HG03565 (cell line): ENCODE results near the gene MIER2.

ENCODE experiments used
- ATAC-seq: cut with Tn5 transposase; IDR thresholded peaks from one replicate; pipeline ENCODE4 v1.9.1; 2021; ENCODE audit warnings: mild to moderate bottlenecking, moderate library complexity; ENCODE audit not compliant: unreplicated experiment

Gene MIER2

DNA sequence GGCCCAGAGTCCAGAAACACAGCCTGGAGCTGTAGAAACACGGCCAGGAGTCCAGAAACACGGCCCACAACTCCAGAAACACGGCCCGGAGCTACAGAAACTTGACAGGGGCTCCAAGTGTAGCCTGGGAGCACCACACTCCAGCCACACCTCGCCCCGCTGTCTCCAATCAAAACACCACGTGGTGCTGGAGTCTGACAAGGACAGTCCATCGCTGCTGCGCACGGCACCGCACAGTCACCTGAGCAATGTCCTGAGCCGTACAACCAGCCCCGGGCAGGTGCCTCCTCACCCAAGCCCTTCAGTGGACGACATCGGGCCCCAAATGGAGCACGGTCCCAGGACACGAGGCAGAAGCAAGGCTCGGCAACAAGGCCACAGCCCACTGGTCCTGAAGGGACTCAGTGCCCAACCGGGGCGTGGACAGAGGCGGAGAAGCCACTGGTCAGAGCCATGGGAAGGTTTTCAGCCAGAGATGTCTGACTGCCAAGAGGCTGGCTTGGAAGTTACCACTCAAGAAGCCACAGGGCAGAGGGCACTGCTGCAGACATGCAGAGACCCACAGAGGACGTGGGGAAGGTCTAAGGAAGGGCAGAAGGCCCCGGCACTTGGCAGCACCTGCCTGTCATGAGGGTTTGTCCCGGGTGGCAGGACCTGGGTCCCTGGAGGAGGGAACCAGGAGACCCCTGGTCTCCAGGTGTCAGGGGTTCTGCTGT is 33.7 kb downstream of the MIER2 start:
- no peak for ATAC-seq

DNA sequence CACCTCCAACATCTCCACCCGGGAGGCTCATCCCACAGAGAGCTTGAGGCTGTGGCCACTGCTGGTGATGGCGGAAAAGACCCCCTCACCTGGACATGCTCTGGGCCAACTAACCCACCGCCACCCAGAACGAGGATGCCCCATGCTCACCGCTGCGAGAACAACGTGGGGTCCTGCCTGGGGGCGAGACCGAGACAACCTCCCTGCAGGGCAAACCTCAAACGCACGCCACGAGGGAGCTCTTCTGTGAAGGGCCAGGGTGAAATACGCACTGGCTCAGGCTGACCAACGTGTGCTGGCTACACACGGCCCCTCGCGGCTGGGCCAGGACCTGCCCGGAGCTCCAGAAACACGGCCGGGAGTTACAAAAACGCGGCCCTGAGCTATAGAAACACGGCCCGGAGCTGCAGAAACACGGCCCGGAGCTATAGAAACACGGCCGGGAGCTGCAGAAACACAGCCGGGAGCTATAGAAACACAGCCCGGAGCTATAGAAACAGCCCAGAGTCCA is 34.4 kb downstream of the MIER2 start:
- ATAC-seq = no peak

DNA sequence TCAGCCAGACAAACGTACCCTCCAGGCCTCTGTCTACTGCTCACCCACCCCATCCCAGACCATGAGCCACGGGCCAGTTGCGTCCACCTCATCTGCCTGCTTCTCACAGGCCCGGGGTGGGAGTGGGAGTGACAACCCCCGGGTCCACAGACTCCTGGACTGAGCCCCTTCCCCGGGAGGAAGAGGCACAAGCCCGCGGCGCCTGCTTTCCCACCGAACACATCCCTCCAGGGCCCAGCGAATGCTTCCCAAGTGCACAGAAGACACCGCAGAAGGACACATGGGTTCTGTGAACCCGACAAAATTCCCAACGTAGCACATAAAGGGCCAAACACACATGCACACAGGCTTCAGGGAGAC is 35.4 kb downstream of the MIER2 start:
- ATAC-seq = no peak

DNA sequence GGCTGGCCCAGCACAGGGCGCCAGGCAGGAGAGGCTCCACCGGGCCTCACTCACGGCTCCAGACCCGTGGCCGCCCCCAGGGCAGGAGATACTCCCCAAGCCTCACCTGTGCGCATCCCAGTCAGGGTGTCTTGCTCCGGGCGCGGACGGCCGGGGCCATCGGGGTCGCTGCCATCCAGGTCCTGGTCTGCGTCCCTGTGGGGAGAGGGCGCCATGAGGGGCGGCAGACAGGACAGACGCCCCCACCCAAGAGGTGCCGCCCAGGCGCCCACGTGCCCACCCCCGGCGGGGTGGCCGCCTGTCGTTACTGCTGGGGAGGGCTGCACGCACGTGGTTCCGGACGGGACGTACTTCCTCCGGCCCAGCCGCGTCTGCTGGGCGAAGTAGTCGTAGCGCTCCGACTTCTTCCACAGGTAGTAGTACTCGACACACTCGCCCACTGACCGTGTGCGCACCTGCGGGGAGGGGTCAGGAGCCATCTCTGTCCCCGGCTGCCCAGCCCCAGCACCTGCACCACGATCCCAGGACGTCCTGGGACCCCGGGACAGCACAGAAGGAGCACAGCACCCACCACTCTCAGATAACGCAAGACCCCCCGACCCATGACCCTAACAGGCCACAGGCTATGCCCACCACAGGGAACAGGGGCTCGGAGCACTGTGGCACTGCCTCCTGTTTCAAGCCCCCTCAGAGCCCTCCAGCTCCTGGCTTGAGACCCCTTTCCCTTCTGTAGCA is 36.0 kb downstream of the MIER2 start:
- ATAC-seq = no peak

DNA sequence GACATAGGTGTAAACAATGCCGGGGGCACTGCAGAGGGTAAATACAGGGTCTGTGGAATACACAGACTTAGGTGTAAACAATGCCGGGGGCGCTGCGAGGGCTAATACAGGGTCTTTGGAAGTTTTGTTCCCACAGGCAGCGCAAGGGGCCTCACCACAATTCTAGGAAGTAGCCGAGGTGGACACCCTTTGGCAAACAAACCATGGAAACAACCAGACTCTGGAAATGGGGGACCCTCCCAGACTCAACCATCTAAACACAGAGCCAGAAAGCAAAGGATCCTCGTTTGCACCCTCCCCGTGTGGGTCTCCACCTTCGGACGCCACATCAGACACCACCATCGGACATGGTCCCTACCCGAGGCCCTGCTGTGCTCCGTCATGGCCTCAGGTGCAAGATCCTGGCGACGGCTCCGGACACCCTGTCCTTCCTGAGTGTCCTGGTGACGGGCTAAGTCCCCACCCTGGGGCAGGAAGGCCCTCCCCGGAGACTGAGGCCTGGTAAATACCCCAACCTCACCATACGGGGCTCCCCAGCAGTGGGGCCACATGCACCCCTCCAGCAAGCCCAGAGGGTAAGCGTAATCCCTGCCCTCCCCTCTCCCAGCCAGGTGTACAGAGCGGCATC is 36.7 kb downstream of the MIER2 start:
- ATAC-seq = no peak

DNA sequence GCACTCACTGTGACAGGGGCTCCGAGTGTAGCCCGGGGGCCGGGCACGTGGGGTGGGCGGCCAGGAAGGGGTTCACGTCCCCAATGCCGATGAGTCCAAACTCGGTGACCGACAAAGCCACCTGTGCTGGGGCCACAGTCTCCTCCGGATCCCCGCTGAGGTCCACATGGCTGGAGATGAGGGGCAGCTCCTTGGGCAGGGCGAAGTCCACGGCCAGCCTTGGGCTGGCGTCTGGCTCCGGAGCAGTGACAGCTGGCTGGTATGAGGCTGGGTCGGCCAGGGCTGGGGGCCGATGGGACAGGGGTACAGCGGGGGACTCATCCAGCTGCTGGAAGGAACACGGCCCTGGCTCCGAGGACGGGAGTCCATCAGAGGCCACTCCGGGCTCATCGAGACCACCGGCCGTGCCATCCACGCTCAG is 37.5 kb downstream of the MIER2 start:
- no peak for ATAC-seq

DNA sequence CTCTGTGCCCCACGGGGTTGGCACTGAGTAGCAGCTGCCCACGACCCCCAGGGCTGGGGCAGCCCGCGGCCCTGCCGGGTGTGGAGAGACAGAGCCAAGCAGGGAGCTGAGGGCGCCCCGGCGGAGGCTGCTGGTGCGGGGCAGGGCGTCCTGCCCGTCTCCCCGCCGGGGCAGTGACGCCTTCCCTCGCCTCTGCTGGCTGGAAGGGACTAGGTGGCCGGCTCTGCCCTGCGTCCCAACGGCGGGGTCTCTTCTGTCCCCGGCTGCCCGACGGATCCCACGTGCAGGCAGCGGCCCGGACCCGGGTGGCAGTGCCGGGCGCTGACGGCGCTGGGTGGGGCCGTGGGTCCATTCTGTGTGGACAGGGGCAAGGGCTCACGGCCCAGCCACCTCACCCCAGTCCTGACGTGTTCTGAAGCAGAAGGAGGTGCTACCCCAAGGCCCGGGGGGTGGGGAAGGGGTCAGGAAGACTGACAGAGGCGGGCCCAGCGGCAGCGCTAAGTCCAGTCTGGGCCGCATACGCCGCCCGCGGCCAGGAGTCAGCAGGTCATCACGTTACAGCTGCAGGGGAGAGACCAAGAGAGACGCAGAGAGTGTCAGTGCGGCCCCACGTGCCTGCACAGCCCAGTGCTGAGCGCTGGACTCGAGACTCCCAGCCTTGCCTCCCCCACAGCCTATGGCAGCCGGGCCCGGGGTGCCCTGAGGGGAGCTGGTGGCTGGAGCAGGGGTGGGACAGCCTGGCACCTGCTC is 38.3 kb downstream of the MIER2 start:
- no peak for ATAC-seq

DNA sequence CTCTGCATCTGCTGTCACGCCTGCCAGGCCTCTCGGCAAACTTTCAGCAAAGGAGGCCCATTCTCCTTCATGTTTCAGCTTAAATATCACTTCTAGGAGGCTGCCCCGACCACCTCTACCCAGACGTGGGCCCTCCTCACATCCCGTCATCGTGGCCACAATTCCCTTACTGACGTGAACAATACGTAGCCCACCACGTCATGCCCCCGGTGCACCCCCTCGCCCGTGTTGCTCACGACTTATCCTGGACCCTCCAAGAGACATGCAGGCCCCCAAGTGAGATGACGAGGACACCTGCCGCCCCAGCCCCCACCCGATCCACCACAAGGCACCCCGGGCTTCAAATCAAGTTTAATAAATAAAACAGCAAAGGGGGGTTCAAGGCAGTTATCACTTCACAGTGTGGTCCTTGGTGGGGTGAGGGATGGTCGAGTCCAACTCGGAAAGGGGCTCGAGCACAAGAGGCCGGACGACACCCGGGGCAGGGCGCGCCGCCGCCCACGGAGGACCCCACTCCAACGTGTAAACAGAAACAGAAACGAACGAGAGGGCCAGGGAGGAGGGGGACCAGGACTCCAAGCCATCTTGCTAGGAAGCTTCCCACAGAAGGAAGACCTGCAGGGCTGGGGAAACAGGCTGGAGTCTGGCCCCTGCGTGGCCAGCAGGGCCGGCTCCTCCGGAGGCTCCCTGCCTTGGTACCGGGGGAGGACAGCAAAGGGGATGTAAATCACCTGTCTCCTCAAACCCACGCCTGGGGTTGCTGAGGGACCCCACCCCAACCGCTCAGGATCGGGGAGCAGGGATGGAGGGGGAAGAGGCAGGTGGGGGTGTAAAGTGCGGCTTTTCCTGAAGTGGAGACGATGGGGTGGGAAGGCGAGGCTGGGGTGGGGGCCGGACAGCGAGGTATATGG is 39.1 kb downstream of the MIER2 start:
- ATAC-seq = no peak

DNA sequence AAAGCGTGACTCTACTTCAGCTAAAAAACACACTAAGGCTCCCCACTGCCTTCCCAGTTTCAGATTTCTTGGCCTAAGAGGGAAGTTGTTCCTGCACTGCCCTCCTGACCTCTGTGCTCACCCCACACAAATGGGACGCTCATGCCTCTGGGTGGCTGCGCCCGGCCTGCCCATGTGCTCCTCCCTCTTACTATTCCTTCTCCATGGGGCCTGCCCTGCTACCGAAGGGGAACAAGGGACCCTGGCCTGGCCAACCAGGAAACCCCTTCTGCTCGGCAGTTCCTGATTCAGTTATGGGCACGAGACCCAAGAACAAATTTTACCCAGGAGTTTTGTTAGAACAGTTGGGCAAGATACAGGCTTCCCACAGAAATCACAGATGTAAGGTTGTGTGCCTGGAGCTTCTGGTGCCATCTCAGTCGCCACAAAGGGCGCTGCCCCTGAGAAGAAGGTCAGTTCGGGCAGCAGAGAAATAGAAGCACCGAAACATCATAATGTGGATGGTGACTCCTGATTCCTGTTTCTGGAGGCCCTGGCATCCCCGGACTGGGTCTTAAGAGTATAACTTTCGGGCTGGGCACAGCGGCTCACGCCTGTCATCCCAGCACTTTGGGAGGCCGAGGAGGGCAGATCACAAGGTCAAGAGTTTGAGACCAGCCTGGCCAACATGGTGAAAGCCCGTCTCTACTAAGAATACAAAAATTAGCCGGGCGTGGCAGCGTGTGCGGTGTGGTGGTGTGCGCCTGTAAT is 47.9 kb downstream of the MIER2 start:
- ATAC-seq = no peak

DNA sequence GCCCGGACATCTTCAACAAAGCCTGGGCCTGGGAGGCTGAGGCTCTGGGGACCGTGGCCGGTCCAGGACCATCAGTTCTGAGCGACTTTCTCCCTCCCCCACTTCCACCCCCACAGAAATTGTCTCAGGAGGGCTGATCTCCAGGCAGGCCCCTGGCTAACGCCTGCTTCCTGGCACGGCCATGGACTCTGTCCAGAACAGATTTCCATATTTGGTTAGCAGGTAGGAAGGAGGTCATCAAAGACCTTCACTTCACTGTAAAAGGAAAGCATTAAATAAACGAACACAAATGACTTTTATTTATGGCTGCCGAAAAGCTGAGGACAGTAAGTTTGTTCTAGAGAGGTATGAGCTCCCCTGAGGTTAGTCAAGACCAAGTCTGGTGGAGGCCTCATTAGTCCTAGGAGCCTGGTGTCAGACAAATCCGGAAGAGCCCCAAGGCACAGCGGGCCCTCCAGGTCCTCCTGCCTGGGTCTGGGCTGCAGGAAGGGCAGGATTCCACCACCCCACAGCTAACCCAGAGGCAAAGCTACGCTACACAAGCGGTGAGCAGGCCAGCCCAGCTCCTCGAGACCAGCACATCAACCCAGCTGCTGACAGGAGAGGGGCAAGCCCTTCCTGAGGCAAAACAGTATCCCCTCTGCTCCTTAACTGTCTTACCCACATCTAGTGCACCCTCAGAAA is 48.8 kb downstream of the MIER2 start:
- ATAC-seq = no peak

DNA sequence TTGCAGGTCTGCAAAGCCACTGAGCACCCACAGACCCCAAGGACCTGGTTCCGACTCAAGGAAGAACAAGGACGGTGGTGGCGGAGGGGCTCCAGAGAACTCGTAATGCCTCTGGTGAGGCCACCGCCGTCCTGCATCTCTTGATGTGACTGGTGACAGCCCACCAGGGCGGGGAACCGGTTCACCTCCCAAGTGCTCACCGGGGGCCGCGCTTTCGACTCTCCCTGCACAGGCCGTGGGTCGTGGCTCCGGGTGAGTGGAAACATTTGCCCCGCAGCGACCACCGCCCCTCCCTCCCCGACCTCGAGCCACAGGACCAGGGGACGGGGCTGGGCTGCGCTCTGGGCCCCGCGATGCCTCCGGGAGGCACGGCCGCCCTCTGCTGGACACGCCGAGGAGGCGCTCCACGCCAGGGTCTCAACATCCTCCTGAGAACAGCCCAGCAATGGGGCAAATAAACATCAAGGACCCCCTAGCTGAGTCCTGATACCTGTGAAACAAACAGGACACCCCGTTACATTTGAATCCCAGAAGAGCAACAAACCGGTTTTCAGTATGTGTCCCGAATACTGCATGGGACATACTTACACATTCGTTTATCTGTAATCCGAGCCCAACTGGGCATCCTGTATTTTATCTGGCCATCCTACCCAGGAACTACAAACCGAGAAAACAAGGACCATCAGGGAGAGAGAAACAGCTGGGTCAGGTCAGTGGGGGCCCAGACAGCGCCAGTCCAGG is 49.5 kb downstream of the MIER2 start:
- ATAC-seq = no peak

DNA sequence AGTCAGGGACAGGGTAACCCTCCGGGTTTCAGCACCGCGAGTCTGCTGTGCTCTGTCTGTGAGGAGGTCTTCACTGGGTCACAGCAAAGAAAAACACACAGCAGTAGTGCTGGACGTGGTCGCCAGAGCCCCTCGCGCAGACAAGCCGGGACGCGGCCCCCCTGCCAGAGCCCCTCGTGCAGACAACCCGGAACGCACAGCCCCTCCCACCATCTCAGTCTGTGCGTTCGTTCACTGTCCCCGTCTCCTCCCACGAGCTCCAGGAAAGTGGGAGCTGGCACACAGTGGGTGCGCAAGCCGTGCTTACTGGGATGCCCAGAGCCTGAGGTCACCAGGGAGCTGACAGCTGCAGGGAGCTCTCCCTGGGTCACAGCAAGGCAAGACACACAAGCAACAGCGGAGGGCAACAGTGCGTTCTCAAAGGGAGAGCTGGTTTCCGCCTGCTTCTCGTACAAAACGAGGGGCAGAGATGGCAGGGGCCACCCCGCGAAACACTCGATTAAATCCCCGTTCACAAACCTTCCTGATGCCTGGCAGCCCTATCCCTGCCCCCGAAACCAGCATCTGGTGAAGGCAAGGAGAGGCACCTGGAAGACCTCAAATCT is 50.2 kb downstream of the MIER2 start:
- no peak for ATAC-seq

DNA sequence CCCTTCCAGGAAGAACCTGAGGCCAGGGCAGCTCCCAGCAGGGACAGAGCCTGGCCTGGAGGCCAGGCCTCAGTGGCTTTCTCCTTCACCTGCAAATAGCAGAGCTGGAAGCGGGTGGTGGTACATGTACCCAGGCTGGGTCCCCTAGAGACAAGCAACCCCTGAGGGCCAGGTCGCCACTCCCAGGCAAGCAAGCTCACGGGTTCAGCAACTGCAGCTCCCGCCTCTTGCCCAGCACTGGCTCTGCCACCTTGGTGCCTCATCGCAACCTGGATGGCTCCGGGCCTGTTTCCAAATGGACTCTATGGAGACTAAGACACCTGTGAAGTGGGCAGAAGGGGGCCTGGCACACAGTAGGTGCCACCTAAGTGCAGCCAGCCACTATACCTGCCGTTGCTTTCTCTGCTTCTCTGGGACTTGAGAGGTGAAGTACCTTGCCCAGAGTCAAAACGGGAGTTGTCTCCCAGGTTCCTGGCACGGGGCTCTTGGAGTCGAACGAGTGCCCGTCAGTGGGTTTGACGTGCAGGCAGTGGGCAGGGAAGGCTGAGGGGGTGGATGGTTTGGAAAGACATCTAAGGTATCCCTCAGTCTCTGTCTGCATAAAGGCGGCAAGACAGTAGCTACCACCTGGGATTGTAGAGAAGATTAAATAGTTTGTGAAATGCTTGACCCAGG is 51.0 kb downstream of the MIER2 start:
- no peak for ATAC-seq

DNA sequence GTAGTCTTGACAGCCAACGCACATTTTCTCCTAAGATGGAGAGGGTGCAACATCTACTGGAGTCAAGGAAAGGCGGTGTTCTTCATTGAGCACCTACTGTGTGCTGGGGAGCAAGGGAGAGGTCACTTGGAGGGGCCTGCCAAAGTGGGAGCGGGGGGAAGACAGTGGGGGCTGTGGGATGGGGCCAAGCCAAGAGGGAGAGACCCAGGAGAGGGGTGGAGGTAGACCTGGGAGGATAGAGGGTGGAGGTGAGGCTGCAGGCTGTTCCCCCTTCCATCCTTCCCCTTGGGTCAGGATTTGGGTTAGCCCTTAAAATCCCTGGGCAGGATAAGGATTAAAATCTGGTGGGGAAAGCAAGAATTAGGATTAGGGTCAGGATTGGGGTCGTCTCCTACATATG is 51.6 kb downstream of the MIER2 start:
- ATAC-seq = no peak

DNA sequence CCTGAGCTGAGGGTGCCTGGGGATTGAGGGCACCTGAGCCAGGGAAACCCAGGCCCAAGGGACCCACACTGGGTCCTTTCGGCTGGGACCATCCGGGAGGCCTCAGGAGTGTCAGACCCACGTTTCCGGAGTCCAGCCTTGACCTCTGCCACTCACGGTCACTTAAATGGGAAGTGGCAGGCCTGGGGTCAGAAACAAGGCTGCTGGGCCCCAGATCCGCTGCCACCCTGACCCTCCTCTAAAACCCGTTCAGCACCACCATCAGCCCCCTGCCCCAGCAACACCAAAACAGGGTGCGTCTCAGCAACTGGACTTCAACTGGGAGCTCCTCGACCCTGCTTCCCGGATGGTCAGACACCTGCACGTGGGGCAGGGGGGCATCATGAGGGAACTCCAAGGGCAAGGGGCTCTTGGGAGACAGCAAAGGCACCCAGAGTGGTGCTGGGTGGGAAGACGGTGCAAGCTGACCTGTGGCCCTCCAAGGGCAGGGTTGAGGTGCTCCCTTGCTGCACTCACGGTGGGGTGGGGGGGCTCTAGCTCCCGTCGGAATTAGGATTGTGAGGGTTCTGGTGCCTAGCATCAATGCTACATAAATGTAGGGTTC is 52.2 kb downstream of the MIER2 start:
- ATAC-seq = no peak

DNA sequence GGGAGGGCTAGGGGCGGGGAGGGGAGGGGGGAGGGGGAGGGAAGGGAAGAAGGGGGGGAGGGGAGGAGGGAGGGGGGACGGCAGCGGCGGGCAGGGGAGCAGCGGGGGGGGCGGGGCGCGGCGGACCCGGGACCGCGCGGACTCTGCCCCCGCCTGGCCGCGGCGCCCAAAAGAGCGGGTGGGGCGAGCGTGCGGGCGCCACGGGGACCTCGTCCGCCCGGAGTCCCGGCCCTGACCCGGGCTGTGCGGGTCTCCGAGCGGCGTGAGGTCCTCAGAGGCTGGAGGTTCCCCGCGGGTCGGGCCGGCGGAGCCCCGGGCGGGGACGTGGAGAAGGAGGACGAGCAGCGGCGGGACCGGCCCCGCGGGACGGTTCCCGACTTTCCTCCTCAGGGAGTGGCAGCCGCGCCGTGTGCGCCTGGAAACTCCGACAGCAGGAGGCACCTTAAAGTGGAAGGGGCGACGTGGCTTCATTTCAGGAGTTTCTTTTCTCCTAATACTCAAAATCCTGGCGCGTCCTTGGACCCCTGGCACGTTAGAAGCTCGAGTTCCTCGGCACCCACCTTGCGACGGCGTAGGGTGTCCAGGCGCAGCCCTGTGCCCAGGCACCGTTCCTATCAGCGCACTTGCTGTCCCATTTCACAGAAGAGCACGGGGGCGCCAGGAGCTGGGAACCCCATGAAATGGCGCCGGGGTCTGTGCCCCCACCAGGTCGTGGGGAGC is 52.9 kb downstream of the MIER2 start:
- no peak for ATAC-seq
